ENCODE measurements around the gene CD6.

- TF ChIP-seq GATA3 (IDR thresholded peaks at IDR 0.05; ENCODE audit: low read depth, low read length): no peak
- TF ChIP-seq GATA2 (IDR thresholded peaks at IDR 0.05; ENCODE audit: low read depth, low read length): no peak
Measured at GRCh38 chr11:60922906-60923305, 48.6 kb upstream of the CD6 start.
